OCI-LY7 (cell line): ENCODE measurements around the gene RAB30. TPM values are rescaled to one million over a fixed set of nuclear protein-coding genes. Genes with fewer than 3 reads are reported as not detected.
A peak's percentile ranks its signal among the peaks of the same experiment; 100 is the strongest.

Source experiments
- BruUV-seq: library from RNA; stranded (reverse); fragments of 400-500 nt; replicated peaks from 2 replicates; lab custom pipeline; 2021; lab: Mats Ljungman, UMichigan
- CTCF ChIA-PET: fragments of 300-600 bp; sonication (Branson Sonifier 250); formaldehyde crosslinking; loops from one replicate; lab custom pipeline; 2022; ENCODE audit warnings: antibody characterized with exemption; ENCODE audit not compliant: unreplicated experiment; lab: Charles Lee
- POLR2A ChIA-PET: fragments of 300-600 bp; sonication (Branson Sonifier 250); formaldehyde crosslinking; loops from one replicate; lab custom pipeline; 2022; ENCODE audit warnings: antibody characterized with exemption; lab: Charles Lee
- DNase-seq: peaks from one replicate; pipeline ENCODE4 v3.0.0-alpha.2; 2015; ENCODE audit warnings: low spot score
- H2AFZ ChIP-seq: fragments of 200-600 bp; sonication (generic), shearing (Covaris generic); 2 replicates; pipeline ENCODE4 v1.6.1; 2014; ENCODE audit warnings: mild to moderate bottlenecking, antibody characterized with exemption, low read length, moderate library complexity
- H3K27ac ChIP-seq: fragments of 200-600 bp; sonication (generic); 2 replicates; pipeline ENCODE4 v1.5.1; 2014; ENCODE audit warnings: mixed run types, low read depth, mild to moderate bottlenecking, moderate library complexity, low read length, inconsistent platforms; ENCODE audit not compliant: poor library complexity, severe bottlenecking
- H3K36me3 ChIP-seq: fragments of 200-600 bp; sonication (generic); 2 replicates; pipeline ENCODE4 v1.6.1; 2014; ENCODE audit warnings: mild to moderate bottlenecking, antibody characterized with exemption, low read length, moderate library complexity, mixed read lengths; ENCODE audit not compliant: insufficient read depth
- H3K4me1 ChIP-seq: fragments of 200-600 bp; sonication (generic); 2 replicates; pipeline ENCODE4 v1.5.1; 2014; ENCODE audit warnings: mild to moderate bottlenecking, low read length; ENCODE audit not compliant: insufficient read depth, poor library complexity, severe bottlenecking
- H3K4me2 ChIP-seq: fragments of 200-600 bp; sonication (generic); 2 replicates; pipeline ENCODE4 v1.6.1; 2014; ENCODE audit warnings: mild to moderate bottlenecking, low read length
- H3K4me3 ChIP-seq: fragments of 200-600 bp; sonication (generic); 2 replicates; pipeline ENCODE4 v1.5.1; 2014; ENCODE audit warnings: mild to moderate bottlenecking, low read depth, low read length; ENCODE audit not compliant: poor library complexity, severe bottlenecking
- H3K79me2 ChIP-seq: fragments of 200-600 bp; sonication (generic); 2 replicates; pipeline ENCODE4 v1.6.1; 2016; ENCODE audit warnings: low read depth, mild to moderate bottlenecking, low read length, moderate library complexity, mixed read lengths; ENCODE audit not compliant: insufficient read depth
- H3K9me2 ChIP-seq: fragments of 200-600 bp; sonication (generic); 2 replicates; pipeline ENCODE4 v1.6.1; 2016; ENCODE audit warnings: mild to moderate bottlenecking, low read length, mixed read lengths; ENCODE audit not compliant: insufficient read depth
- H3K9me3 ChIP-seq: fragments of 200-600 bp; sonication (generic); 2 replicates; pipeline ENCODE4 v1.6.1; 2014; ENCODE audit warnings: mild to moderate bottlenecking, mixed run types, low read length, mixed read lengths
- H4K20me1 ChIP-seq: fragments of 200-600 bp; sonication (generic); 2 replicates; pipeline ENCODE4 v1.6.1; 2014; ENCODE audit warnings: mild to moderate bottlenecking, antibody characterized with exemption, low read length, moderate library complexity, mixed read lengths; ENCODE audit not compliant: insufficient read depth
- EZH2phosphoT487 ChIP-seq: fragments of 200-600 bp; sonication (generic); IDR thresholded peaks from 2 replicates; pipeline ENCODE4 v1.6.1; 2018; ENCODE audit warnings: low read depth, borderline replicate concordance, mild to moderate bottlenecking, mixed run types, antibody characterized with exemption, low read length, moderate library complexity, mixed read lengths
- intact Hi-C: fragments of 100-400 bp; cut with micrococcal nuclease; formaldehyde crosslinking; loops from one replicate; pipeline ENCODE4 v1.10.0; 2022; ENCODE audit not compliant: unreplicated experiment
- total RNA-seq, 2 experiments: library from RNA; depleted of rRNA in 1 of 2; stranded (reverse); fragments of >200 nt in 1 of 2; shearing (Covaris generic) in 1 of 2; gene quantifications; 2 replicates each; pipeline ENCODE4 v1.2.3, GENCODE V29; 2014 to 2022
- TF ChIP-seq, protein P1 (sequence below): fragments of 200-600 bp; sonication (generic); conservative IDR thresholded peaks from 2 replicates; pipeline ENCODE4 v1.5.1; 2014; ENCODE audit warnings: mild to moderate bottlenecking, antibody characterized with exemption, low read length, moderate library complexity, mixed read lengths

Gene RAB30
- total RNA-seq, 2 experiments from 2014 or later, result 33.3 to 132 TPM

DNA sequence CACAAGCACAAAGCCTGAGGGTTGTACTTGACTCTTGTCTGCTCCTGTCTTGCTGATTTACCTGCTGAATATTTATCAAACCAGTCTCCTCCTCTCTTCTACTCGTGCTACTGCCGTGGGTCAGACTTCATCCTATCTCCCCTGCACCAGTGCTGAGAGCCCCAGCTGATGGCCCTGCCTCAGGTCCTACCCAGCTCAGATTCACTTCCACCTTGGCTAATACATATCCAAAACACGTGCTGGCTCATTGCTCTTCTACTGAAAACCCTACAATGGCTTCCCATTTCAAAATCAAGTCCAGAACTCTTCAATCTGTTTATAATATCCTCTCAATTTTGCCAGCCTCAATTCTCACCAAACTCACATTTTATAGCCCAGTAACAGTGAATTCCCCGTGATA, 48.3 kb downstream of the RAB30 start:
- BruUV-seq, result TSS peak; percentile 3
- H3K4me3 ChIP-seq, result no peak overlapping the region
- DNase-seq, result peak; percentile 63
- no peak for TF ChIP-seq EZH2phosphoT487
- TF ChIP-seq, protein P1, sequence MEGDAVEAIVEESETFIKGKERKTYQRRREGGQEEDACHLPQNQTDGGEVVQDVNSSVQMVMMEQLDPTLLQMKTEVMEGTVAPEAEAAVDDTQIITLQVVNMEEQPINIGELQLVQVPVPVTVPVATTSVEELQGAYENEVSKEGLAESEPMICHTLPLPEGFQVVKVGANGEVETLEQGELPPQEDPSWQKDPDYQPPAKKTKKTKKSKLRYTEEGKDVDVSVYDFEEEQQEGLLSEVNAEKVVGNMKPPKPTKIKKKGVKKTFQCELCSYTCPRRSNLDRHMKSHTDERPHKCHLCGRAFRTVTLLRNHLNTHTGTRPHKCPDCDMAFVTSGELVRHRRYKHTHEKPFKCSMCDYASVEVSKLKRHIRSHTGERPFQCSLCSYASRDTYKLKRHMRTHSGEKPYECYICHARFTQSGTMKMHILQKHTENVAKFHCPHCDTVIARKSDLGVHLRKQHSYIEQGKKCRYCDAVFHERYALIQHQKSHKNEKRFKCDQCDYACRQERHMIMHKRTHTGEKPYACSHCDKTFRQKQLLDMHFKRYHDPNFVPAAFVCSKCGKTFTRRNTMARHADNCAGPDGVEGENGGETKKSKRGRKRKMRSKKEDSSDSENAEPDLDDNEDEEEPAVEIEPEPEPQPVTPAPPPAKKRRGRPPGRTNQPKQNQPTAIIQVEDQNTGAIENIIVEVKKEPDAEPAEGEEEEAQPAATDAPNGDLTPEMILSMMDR, result no peak
- H3K36me3 ChIP-seq, result peaks cover 57% of the 10 kb centered on the region
- ChIA-PET POLR2A (interaction anchor here (0.7 to 2.1 kb wide), 8 partner anchors 8 to 93 kb away, joined by 3 to 5 read pairs (median 4); no protein-coding TSS in a partner anchor), CTCF (no interaction called here)
- H3K9me2 ChIP-seq, result no peaks in the 10 kb centered on the region
- peaks cover 16% of the 10 kb centered on the region for H3K9me3 ChIP-seq
- peaks cover 90% of the 10 kb centered on the region for H3K79me2 ChIP-seq
- H4K20me1 ChIP-seq, result peaks cover 29% of the 10 kb centered on the region; the same call in 1 of the 2 replicates
- H3K4me2 ChIP-seq, result peak overlapping the region; percentile 55
- intact Hi-C loops, result no loop called here
- H3K4me1 ChIP-seq, result peaks cover 53% of the 10 kb centered on the region
- H2AFZ ChIP-seq, result no peak overlapping the region; the same call in 1 of the 2 replicates
- H3K27ac ChIP-seq, result peak overlapping the region; percentile 15

DNA sequence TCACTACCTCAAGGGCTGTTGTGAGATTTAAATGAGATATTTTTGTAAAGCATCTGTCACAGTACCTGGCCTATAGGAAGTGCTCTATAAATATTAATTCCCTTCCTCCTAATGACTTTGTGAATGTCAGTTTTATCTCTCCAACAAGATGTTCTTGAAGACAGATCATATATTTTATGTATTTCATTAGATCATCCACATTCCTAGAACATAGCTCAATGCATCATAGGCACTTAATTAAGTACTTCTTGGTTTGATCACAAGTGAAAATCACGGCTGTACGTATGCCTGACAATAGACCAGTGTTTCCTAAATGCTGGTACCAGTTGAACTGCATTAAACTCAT, 49.9 kb downstream of the RAB30 start:
- H3K9me2 ChIP-seq, result no peaks in the 10 kb centered on the region
- ChIA-PET CTCF (no interaction called here), POLR2A (interaction anchor here (0.6 to 3.6 kb wide), 10 partner anchors 11 to 1314 kb away, joined by 3 to 23 read pairs (median 4); no protein-coding TSS in a partner anchor)
- H3K79me2 ChIP-seq, result peaks cover 81% of the 10 kb centered on the region
- H3K27ac ChIP-seq, result no peak overlapping the region
- H3K36me3 ChIP-seq, result peaks cover 62% of the 10 kb centered on the region
- peaks cover 16% of the 10 kb centered on the region for H3K9me3 ChIP-seq
- H3K4me3 ChIP-seq, result no peak overlapping the region
- no peak for TF ChIP-seq EZH2phosphoT487
- TF ChIP-seq, protein P1, result no peak
- no peak overlapping the region for H2AFZ ChIP-seq
- no peak overlapping the region for H3K4me2 ChIP-seq
- DNase-seq, result no peak
- no TSS peak for BruUV-seq
- H4K20me1 ChIP-seq, result peaks cover 24% of the 10 kb centered on the region; the same call in 1 of the 2 replicates
- intact Hi-C loops, result no loop called here
- peaks cover 36% of the 10 kb centered on the region for H3K4me1 ChIP-seq
